HepG2 (cell line): Measurements from ENCODE around the gene FAM174B. TPM values are rescaled to one million over a fixed set of nuclear protein-coding genes. Genes with fewer than 3 reads are reported as not detected.

Source experiments
- FOSL1 ChIP-seq: sonication (generic); formaldehyde crosslinking; IDR thresholded peaks from 2 replicates; pipeline ENCODE4 v1.9.0; 2021; ENCODE audit warnings: missing genetic modification reagents, borderline replicate concordance
- FOXM1 ChIP-seq: sonication (generic); formaldehyde crosslinking; IDR thresholded peaks from 2 replicates; pipeline ENCODE4 v1.5.0; 2020; ENCODE audit warnings: missing genetic modification reagents
- FOXO1 ChIP-seq: sonication (generic); formaldehyde crosslinking; IDR thresholded peaks from 2 replicates; pipeline ENCODE4 v1.4.0; 2020; ENCODE audit warnings: missing genetic modification reagents
- GLMP ChIP-seq: sonication (generic); formaldehyde crosslinking; IDR thresholded peaks from 2 replicates; pipeline ENCODE4 v1.9.0; 2021; ENCODE audit warnings: missing genetic modification reagents, mild to moderate bottlenecking, borderline replicate concordance
- GPN1 ChIP-seq: sonication (generic); formaldehyde crosslinking; IDR thresholded peaks from 2 replicates; pipeline ENCODE4 v1.5.1; 2020; ENCODE audit warnings: missing genetic modification reagents, borderline replicate concordance
- HDAC2 ChIP-seq: sonication (generic); formaldehyde crosslinking; IDR thresholded peaks from 2 replicates; pipeline ENCODE4 v1.4.0; 2020; ENCODE audit warnings: missing genetic modification reagents
- IRX3 ChIP-seq: sonication (generic); formaldehyde crosslinking; IDR thresholded peaks from 2 replicates; pipeline ENCODE4 v1.8.1; 2023; ENCODE audit warnings: mild to moderate bottlenecking, low read depth, missing genetic modification reagents, borderline replicate concordance
- KLF15 ChIP-seq: sonication (generic); formaldehyde crosslinking; IDR thresholded peaks from 2 replicates; pipeline ENCODE4 v1.8.1; 2023; ENCODE audit warnings: borderline replicate concordance, mild to moderate bottlenecking, inconsistent platforms, missing genetic modification reagents, mixed read lengths
- KLF6 ChIP-seq: IDR thresholded peaks from 2 replicates; pipeline ENCODE4 v1.8.0; 2016; ENCODE audit warnings: missing biosample characterization, missing genetic modification reagents
- MATR3 ChIP-seq: sonication (generic); formaldehyde crosslinking; IDR thresholded peaks from 2 replicates; pipeline ENCODE4 v1.4.0; 2020; ENCODE audit warnings: missing genetic modification reagents
- MEF2D ChIP-seq: sonication (generic); formaldehyde crosslinking; IDR thresholded peaks from 2 replicates; pipeline ENCODE4 v1.5.1; 2020; ENCODE audit warnings: mild to moderate bottlenecking, missing genetic modification reagents
- MEIS1 ChIP-seq: sonication (generic); formaldehyde crosslinking; IDR thresholded peaks from 2 replicates; pipeline ENCODE4 v1.9.0; 2021; ENCODE audit warnings: mild to moderate bottlenecking, missing genetic modification reagents, moderate library complexity, borderline replicate concordance
- NFYC ChIP-seq: IDR thresholded peaks from 2 replicates; pipeline ENCODE4 v1.6.1; 2016; ENCODE audit warnings: missing genetic modification reagents, missing compliant biosample characterization
- PATZ1 ChIP-seq: sonication (generic); formaldehyde crosslinking; IDR thresholded peaks from 2 replicates; pipeline ENCODE4 v1.4.0; 2020; ENCODE audit warnings: missing genetic modification reagents
- RELA ChIP-seq: sonication (generic); formaldehyde crosslinking; IDR thresholded peaks from 2 replicates; pipeline ENCODE4 v1.4.0; 2020; ENCODE audit warnings: missing genetic modification reagents
- SALL2 ChIP-seq: sonication (generic); formaldehyde crosslinking; IDR thresholded peaks from 2 replicates; pipeline ENCODE4 v1.8.1; 2023; ENCODE audit warnings: mild to moderate bottlenecking, missing genetic modification reagents, inconsistent platforms
- SMAD3 ChIP-seq: sonication (generic); formaldehyde crosslinking; IDR thresholded peaks from 2 replicates; pipeline ENCODE4 v1.4.0; 2020; ENCODE audit warnings: missing genetic modification reagents
- SP4 ChIP-seq: sonication (generic); formaldehyde crosslinking; IDR thresholded peaks from 2 replicates; pipeline ENCODE4 v1.8.1; 2023; ENCODE audit warnings: mild to moderate bottlenecking, missing genetic modification reagents
- SUZ12 ChIP-seq: fragments of 150-350 bp; IDR thresholded peaks from 2 replicates; pipeline ENCODE4 v1.6.1; 2014; ENCODE audit warnings: low read depth, low read length
- TOE1 ChIP-seq: sonication (generic); formaldehyde crosslinking; IDR thresholded peaks from 2 replicates; pipeline ENCODE4 v1.4.0; 2020; ENCODE audit warnings: mild to moderate bottlenecking, missing genetic modification reagents
- ZC3H4 ChIP-seq: sonication (generic); formaldehyde crosslinking; IDR thresholded peaks from 2 replicates; pipeline ENCODE4 v1.4.0; 2020; ENCODE audit warnings: missing genetic modification reagents, borderline replicate concordance
- ZEB1 ChIP-seq: IDR thresholded peaks from 2 replicates; pipeline ENCODE4 v1.6.1; 2012; ENCODE audit warnings: mild to moderate bottlenecking, low read depth, inconsistent platforms; ENCODE audit not compliant: insufficient replicate concordance
- ZNF230 ChIP-seq: sonication (generic); formaldehyde crosslinking; IDR thresholded peaks from 2 replicates; pipeline ENCODE4 v1.4.0; 2020; ENCODE audit warnings: mild to moderate bottlenecking, missing genetic modification reagents
- ZNF333 ChIP-seq: sonication (generic); formaldehyde crosslinking; IDR thresholded peaks from 2 replicates; pipeline ENCODE4 v1.4.0; 2020; ENCODE audit warnings: mild to moderate bottlenecking, missing genetic modification reagents, borderline replicate concordance
- ZNF382 ChIP-seq: sonication (generic); formaldehyde crosslinking; IDR thresholded peaks from 2 replicates; pipeline ENCODE4 v1.5.0; 2020; ENCODE audit warnings: missing genetic modification reagents, mild to moderate bottlenecking, borderline replicate concordance
- ZNF597 ChIP-seq: sonication (generic); formaldehyde crosslinking; IDR thresholded peaks from 2 replicates; pipeline ENCODE4 v1.5.0; 2020; ENCODE audit warnings: missing genetic modification reagents
- ZNF619 ChIP-seq: sonication (generic); formaldehyde crosslinking; IDR thresholded peaks from 2 replicates; pipeline ENCODE4 v1.4.0; 2020; ENCODE audit warnings: mild to moderate bottlenecking, missing genetic modification reagents
- ZNF766 ChIP-seq: sonication (generic); formaldehyde crosslinking; IDR thresholded peaks from 2 replicates; pipeline ENCODE4 v1.5.0; 2020; ENCODE audit warnings: missing genetic modification reagents, borderline replicate concordance
- polyA plus RNA-seq, 8 experiments: library from polyadenylated mRNA; depleted of rRNA in 3 of 8; stranded (reverse) in 7 of 8; unstranded in 1 of 8; fragments of >200 nt; fragmentation: Illumina TruSeq in 4 of 8; extraction: Trizol in 4 of 8; gene quantifications; 2 replicates each; pipeline versions ENCODE4 v1.2.1 to v1.2.3, GENCODE V29; 2011 to 2016; ENCODE audit warnings: low read depth in 4 of 8, missing spikeins in 1 of 8, mixed read lengths in 1 of 8; ENCODE audit not compliant: insufficient read depth in 1 of 8
- total RNA-seq, 5 experiments: library from RNA; depleted of rRNA; stranded (reverse); fragments of >200 nt; fragmentation: Illumina TruSeq; extraction: Trizol; gene quantifications; 2 replicates each; pipeline ENCODE4 v1.2.3, GENCODE V29; 2016; ENCODE audit warnings: low read depth in 1 of 5

The FAM174B gene
- total and polyA plus RNA-seq, 2 of the 13 experiments (the other 11 are each of a cell fraction or from before 2014, with no cell fraction given): 0.90 to 2.1 TPM

GRCh38 chr15:92617549-92618520 lies 37.7 kb downstream of the FAM174B start (continued):
- TF ChIP-seq GLMP (CRISPR knock-in tag): no peak
- TF ChIP-seq PATZ1: peak; percentile 48
- no peak for TF ChIP-seq IRX3 (CRISPR knock-in tag)
- no peak for TF ChIP-seq NFYC (CRISPR knock-in tag)
- TF ChIP-seq MEIS1 (CRISPR knock-in tag): no peak; the same call in 1 of the 2 replicates
- no peak for TF ChIP-seq TOE1
- no peak for TF ChIP-seq RELA (CRISPR knock-in tag)
- TF ChIP-seq ZNF230: no peak
- TF ChIP-seq ZNF382 (CRISPR knock-in tag): no peak
- TF ChIP-seq ZEB1: no peak
- no peak for TF ChIP-seq KLF15
- TF ChIP-seq ZNF766 (CRISPR knock-in tag): 0 out of 2 replicates have a peak, but pooled peaks have one; percentile 29
- no peak for TF ChIP-seq FOXM1 (CRISPR knock-in tag)
- no peak for TF ChIP-seq SUZ12
- TF ChIP-seq SALL2 (CRISPR knock-in tag): no peak
- peak; percentile 76 for TF ChIP-seq FOSL1 (CRISPR knock-in tag)
- TF ChIP-seq HDAC2: peak; percentile 69; the same call in 1 of the 2 replicates
- no peak for TF ChIP-seq ZNF597 (CRISPR knock-in tag)
- no peak for TF ChIP-seq MEF2D
- TF ChIP-seq ZNF333 (CRISPR knock-in tag): no peak
- no peak for TF ChIP-seq ZNF619 (CRISPR knock-in tag)
- TF ChIP-seq KLF6 (CRISPR knock-in tag): 0 out of 2 replicates have a peak, but pooled peaks have one; percentile 10
- TF ChIP-seq MATR3 (CRISPR knock-in tag): no peak
- peak; percentile 79; the same call in 1 of the 2 replicates for TF ChIP-seq FOXO1
- no peak for TF ChIP-seq SMAD3
- no peak for TF ChIP-seq GPN1 (CRISPR knock-in tag)
- no peak for TF ChIP-seq SP4 (CRISPR knock-in tag)
- no peak for TF ChIP-seq ZC3H4
